Activated CD8-positive, alpha-beta memory T cell treated with anti-CD3 and anti-CD28 coated beads, Interleukin-2, amount 50 U/mL, for 1 hour (primary cell): ENCODE data around the gene PRICKLE3.
"Not testable (repeated sequence)": the region's sequence is repeated elsewhere in the genome, so short reads cannot be mapped to it uniquely, and the experiment has no call there.

Experiments used
- DNase-seq: peaks from one replicate; pipeline ENCODE4 v3.0.0-alpha.2; 2020; ENCODE audit errors: extremely low read depth

Gene PRICKLE3

DNA sequence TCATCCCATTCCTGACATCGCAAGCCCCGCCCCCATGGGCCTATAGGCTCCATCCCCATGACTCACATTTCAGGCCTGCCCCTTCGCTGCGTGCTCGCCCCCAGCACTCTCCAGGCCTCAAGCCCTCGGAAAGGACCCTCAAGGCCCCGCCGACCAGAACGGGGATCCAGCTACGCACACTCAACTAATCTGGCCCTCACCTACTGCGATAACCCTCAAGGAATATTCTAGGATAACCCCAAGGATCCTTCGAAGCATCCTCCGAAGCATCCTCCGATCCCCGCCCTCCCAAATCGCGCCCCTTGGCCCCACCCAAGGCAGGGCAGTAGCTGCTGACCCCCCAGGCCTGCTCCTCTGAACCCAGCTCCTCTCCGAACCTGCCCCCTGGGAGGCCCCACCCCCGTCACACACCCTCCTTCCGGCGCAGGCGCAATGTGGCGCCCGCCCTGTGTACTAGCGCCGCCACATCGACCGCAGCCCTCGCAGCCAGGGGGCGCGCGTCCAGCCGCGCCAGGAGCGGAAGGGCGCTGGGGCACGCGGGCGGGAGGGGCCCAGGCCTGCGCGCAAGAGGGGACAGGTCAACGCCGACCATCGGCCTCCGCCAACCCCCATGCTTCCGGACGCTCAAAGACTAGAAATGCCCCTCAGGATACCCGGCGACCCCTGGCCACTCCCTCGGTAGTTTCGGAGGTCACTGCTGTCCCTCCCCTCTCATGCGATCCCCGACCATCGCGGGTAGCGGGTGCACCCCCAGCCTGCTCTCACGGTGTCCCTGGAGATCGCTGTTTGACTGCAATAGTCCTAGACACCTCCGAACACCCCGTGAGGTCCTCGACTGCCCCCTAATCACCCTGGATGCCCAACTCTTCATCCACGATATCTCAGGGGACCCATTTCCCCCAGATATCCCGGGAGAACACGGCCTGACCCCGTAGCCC, 30.0 kb downstream of the PRICKLE3 start:
- peak; percentile 57 for DNase-seq

DNA sequence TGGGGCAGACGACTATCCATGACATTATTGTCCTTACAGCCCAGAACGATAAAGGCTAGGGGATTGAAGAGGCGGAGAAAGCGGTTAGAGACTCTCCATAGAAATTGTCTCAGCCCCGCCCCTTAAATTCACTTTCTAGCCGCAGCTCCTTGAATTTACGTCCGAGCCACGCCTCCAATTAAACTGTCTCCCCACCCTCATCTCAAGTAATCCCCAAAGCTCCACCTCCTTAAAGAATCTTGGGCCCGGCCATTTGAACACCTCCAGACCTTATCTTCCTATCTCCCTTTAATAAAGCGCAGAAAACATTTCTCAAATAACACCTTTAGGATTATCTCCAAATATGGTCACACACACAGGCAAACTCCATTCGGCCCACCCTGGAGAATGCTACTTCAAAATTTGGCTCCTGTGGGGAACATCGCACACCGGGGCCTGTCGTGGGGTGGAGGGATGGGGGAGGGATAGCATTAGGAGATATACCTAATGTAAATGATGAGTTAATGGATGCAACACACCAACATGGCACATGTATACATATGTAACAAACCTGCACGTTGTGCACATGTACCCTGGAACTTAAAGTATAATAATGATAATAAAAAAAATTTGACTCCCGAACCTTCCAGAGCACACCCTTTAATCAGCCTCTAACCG, 30.8 kb downstream of the PRICKLE3 start:
- DNase-seq: no peak

DNA sequence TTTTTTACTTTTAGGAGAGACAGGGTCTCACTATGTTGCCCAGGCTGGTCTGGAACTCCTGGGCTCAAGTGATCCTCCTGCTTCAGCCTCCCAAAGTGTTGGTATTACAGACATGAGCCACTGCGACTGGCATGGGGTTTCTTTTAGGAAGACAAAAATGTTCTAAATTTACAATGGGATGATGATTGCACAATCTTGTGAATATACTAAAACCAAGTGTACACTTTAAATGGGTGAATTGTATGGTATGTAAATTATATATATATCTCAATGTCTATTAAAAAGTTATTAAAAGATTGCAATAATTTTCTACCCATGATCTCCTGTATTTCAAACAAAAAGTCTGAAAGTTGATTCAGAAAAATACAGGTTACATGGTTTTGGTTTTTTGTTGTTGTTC, 32.7 kb downstream of the PRICKLE3 start:
- no peak for DNase-seq

DNA sequence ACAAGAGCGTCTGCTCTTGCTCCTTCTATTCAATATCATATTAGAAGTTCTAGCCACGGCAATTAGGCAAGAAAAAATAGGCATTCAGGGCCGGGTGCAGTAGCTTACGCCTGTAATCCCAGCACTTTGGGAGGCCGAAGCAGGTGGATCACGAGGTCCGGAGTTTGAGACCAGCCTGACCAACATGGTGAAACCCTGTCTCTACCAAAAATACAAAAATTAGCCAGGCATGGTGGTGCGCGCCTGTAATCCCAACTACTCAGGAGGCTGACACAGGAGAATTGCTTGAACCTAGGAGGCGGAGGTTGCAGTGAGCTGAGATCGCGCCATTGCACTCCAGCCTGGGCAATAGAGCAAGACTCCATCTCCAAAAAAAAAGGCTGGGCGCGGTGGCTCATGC, 36.9 kb downstream of the PRICKLE3 start:
- not testable (repeated sequence) for DNase-seq

DNA sequence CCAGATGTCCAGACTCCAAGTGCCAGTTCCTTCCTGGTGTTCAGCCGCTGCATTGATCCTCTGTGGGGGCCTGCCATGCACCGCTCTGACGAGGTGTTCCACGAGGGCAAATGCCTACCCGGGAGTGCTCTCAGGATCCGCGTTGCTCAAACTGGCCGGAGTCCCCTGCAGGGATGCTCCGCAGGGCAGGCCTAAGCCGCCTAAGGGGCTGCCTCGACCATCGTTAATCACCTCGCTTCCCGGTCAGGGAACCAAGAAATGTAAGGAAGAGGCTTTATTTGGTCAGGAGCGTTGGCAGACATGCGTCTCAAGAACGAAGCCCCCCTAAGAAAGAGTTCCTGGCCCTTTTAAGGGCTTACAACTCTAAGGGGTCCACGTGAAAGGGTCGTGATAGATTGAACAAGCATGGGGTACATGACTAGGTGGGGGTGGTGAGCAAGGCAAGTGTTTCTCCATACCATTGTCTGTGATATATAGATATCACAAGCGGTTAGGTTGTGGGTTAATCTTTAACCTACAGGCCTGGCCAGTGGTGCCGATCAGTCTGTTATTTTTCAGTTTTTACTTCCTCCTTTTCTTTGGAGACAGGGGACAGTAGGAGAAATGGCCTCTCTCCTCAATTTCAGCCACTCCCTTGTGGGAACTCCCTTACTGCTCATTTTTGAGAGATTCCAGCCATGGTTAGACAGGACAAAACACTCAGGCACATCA, 37.6 kb downstream of the PRICKLE3 start:
- DNase-seq: not testable (repeated sequence)

DNA sequence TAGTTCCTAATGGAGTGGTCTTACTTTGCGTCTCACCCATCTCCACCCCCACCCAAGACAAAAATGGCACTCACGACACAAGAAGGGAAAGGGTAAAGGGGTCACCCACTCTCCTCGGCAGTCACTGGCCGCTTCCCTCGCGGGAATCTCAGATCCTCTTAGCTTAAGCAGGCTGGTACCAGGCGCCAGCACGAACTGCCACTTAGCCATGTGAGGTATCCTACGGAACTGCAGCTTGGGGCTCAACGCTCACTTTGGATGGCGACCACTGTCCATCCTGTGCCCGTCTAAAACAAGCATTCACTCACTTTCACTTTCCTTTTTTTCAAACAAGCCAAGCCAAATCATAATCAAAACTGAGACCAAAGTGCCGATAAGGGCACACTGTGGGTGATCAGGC, 38.2 kb downstream of the PRICKLE3 start:
- no peak for DNase-seq

DNA sequence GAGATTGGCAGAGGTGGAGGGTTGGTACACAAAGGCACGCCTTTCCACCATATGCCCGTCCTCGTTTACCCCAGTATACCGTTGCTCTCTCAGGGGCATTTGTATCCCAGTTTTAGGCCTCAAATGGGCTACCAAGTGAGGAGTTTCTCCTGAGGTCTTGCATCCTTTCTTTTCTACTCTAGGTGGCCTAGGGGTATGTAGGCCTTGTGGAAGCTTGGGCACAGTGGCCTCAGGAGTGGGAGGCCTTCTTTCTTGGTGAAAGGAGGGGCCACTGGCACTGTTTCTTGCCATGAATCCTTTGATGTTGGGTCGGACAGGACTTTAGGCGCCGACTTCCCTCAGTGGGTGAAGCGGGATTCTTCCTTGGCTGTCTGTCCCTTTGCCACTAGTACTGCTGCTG, 38.9 kb downstream of the PRICKLE3 start:
- no peak for DNase-seq

DNA sequence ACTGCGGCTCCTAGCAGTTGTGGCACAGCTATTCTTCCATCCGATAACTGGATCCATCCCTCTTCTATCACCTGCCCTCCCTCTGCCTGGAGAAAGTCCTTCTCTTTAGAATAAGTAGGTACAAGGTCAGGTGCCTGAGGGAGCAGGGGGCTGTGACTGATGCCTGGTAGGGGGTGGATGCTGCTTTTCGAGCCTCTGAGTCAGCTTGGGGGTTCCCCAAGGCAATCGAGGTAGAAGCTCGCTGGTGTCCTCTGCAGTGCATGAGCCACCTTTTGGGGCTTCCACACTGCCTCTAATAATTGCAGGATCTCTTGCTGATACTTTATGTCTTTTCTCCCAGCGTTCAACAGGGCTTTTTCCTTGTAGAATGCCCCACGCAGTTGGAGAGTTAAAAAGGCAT, 43.0 kb downstream of the PRICKLE3 start:
- DNase-seq: not testable (repeated sequence)

DNA sequence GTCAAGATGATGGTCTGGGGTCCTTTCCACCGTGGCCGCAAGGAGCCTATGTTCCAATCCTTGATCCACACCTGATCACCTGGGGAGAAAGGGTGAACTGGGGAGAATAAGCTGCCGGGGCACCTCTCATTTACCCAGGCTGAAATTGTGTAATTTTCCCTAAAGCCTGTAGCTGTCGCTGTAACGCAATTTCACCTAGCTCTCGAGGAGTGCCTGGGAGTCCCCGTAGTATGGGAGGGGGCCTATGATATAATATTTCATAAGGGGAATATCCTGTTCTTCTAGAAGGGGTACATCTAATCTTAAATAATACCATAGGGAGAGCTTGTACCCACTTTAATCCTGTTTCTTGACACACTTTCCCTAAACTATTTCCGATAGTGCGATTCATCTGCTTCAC, 43.9 kb downstream of the PRICKLE3 start:
- DNase-seq: not testable (repeated sequence)

DNA sequence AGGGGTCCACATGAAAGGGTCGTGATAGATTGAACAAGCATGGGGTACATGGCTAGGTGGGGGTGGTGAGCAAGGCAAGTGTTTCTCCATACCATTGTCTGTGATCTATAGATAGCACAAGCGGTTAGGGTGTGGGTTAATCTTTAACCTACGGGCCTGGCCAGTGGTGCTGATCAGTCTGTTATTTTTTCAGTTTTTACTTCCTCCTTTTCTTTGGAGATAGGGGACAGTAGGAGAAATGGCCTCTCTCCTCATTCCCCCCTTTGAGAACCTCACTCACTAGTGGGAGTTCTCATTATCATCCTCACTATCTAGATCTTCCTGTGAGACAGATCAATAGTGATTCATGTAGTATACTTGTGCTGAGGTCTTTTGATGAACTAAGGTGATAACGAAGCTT, 46.5 kb downstream of the PRICKLE3 start:
- no peak for DNase-seq

DNA sequence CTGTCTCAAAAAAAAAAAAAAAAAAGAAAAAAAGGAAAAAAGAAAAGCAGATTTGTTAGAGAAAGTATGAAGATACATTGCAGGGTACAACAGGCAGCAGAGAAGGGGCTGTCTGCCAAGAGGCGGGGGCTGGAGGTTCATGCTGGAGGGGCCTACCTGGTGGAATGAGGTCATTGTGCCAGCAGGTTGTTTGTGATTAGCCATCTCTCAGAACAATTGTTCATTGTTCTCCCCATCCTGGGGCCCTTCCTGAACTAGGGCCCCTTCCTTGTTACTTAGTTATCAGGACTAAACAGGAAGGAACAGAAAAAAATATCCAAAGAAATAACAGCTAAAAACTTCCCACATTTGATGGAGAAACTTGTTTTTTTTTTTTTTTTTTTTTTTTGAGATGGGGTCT, 48.7 kb downstream of the PRICKLE3 start:
- DNase-seq: no peak

DNA sequence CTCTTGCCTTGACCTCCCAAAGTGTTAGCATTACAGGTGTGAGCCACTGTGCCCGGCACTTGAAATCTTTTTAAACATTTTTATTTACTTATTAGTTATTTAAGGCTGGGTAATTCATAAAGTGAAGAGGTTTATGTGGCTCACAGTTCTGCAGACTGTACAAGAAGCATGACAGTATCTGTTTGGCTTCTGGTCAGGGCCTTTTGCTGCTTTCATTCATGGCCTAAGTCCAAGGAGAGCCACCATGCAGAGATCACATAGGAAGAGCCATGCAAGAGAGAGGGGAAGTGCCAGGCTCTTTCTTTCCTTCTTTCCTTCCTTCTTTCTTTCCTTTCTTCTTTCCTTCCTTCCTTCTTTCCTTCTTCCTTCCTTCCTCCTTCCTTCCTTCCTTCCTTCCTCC, 52.4 kb downstream of the PRICKLE3 start:
- no peak for DNase-seq

DNA sequence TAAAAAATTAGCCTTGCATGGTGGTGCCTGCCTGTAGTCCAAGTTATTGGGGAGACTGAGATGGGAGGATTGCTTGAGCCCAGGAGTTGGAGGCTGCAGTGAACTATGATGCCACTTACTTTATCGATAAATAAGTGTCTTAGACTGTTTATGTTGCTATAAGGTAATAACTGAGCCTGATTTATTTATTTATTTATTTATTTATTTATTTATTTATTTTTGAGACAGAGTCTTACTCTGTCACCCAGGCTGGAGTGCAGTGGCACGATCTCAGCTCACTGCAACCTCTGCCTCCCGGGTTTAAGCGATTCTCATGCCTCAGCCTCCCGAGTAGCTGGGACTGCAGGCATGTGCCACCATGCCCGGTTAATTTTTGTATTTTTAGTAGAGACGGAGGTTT, 53.9 kb downstream of the PRICKLE3 start:
- DNase-seq: not testable (repeated sequence)

DNA sequence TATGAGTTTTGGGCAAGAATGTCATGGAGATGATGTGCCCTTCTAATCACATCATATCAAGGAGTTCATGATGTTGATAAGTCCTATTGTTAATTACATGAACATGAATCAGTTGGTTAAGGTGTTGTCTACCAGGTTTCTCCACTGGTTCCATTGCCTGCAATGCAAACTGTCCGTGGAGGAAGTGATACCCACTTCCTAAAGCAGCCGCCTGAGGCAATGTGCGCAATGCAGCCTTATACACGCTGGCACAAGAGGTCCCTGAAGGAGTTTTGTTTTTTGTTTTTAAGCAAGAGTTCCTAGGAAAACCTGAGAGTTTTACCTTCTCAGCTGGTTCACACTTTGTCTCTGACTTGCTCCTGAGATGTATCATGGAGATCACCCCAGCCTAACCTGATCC, 56.7 kb downstream of the PRICKLE3 start:
- DNase-seq: no peak

DNA sequence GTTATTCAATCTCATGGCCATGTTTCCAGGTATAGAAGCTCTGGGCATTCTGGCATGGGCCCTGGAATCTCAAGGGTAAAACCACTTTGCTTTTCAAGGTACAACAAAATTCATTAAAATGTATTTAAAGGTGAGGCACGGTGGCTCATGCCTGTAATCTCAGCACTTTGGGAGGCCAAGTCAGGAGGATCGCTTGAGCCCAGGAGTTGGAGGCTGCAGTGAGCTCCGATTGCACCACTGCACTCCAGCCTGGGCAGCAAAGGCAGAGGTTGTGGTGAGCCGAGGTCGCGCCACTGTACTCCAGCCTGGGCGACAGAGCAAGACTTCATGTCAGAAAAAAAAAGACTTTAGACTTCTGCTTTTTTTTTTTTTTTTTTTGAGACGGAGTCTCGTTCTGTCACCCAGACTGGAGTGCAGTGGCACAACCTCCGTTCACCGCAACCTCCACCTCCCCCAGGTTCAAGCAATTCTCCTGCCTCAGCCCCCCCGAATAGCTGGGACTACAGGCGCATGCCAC, 58.4 kb downstream of the PRICKLE3 start:
- not testable (repeated sequence) for DNase-seq
